PC-9 (cell line): ENCODE data around the gene SLC25A51.

ENCODE experiments used
- EZH2 ChIP-seq: fragments of 200-600 bp; sonication (generic); IDR thresholded peaks from 2 replicates; pipeline ENCODE4 v1.8.0; 2017; ENCODE audit warnings: antibody characterized with exemption, low read depth
- TF ChIP-seq, protein P1 (sequence below): fragments of 200-600 bp; sonication (generic); conservative IDR thresholded peaks from 2 replicates; pipeline ENCODE4 v1.6.1; 2017; ENCODE audit warnings: mixed run types, antibody characterized with exemption, mild to moderate bottlenecking, moderate library complexity

DNA sequence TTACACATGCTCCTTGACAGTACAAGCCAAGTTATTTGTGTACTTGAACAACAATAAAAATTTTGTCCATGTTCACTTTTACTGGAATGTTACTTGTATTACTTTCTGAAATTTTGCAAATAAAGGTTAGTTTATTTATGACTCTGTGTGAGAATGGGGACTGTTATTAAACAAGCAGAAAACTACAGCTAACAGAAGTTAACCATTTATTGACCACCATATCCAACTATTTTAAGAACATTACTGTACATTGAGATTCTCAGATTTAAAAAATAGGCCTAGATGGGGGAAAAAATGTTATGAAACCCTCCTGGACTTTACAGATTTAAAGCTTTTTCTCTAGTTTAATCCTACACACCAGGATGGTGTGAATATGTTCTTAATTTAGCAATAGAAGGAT is 1.8 kb downstream of the SLC25A51 start:
- TF ChIP-seq, protein P1, sequence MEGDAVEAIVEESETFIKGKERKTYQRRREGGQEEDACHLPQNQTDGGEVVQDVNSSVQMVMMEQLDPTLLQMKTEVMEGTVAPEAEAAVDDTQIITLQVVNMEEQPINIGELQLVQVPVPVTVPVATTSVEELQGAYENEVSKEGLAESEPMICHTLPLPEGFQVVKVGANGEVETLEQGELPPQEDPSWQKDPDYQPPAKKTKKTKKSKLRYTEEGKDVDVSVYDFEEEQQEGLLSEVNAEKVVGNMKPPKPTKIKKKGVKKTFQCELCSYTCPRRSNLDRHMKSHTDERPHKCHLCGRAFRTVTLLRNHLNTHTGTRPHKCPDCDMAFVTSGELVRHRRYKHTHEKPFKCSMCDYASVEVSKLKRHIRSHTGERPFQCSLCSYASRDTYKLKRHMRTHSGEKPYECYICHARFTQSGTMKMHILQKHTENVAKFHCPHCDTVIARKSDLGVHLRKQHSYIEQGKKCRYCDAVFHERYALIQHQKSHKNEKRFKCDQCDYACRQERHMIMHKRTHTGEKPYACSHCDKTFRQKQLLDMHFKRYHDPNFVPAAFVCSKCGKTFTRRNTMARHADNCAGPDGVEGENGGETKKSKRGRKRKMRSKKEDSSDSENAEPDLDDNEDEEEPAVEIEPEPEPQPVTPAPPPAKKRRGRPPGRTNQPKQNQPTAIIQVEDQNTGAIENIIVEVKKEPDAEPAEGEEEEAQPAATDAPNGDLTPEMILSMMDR, result no peak
- TF ChIP-seq EZH2, result no peak
